Stimulated activated CD8-positive, alpha-beta memory T cell treated with anti-CD3 and anti-CD28 coated beads, Interleukin-15, amount 100 ng/mL, for 48 hours (primary cell): Measurements from ENCODE around the gene XRCC4.

Experiments
- DNase-seq, 2 donors: peaks; one replicate each; pipeline ENCODE4 v3.0.0-alpha.2; 2020; ENCODE audit warnings: low read depth in 2 of 2

Gene XRCC4

GRCh38 chr5:83385812-83386211, 308.5 kb downstream of the XRCC4 start:
- no peak for DNase-seq

- no peak for DNase-seq
Measured at GRCh38 chr5:83387041-83387440, 309.7 kb downstream of the XRCC4 start.

- no peak for DNase-seq
Measured at GRCh38 chr5:83388608-83389007, 311.3 kb downstream of the XRCC4 start.

GRCh38 chr5:83392766-83393503, 315.6 kb downstream of the XRCC4 start:
- no peak for DNase-seq

GRCh38 chr5:83393504-83393866, 316.1 kb downstream of the XRCC4 start:
- DNase-seq: no peak

- DNase-seq: no peak
Measured at GRCh38 chr5:83394190-83394589, 316.8 kb downstream of the XRCC4 start.

- no peak for DNase-seq
Measured at GRCh38 chr5:83396662-83397061, 319.3 kb downstream of the XRCC4 start.

GRCh38 chr5:83397658-83398057, 320.3 kb downstream of the XRCC4 start:
- DNase-seq: no peak

GRCh38 chr5:83400241-83400640, 322.9 kb downstream of the XRCC4 start:
- no peak for DNase-seq

GRCh38 chr5:83400701-83401100, 323.4 kb downstream of the XRCC4 start:
- no peak for DNase-seq

GRCh38 chr5:83401122-83401731, 323.9 kb downstream of the XRCC4 start:
- no peak for DNase-seq

GRCh38 chr5:83401775-83402174, 324.4 kb downstream of the XRCC4 start:
- no peak for DNase-seq
